Upper lobe of right lung (tissue), 1 donor: ENCODE measurements around the gene CDC14A. TPM values are rescaled to one million over a fixed set of nuclear protein-coding genes. Genes with fewer than 3 reads are reported as not detected.
A peak's percentile ranks its signal among the peaks of the same experiment; 100 is the strongest.

ENCODE experiments used
- ATAC-seq: fragments of 200-7000 bp; cut with Tn5 transposase; one replicate; pipeline ENCODE4 v1.9.1; 2020; ENCODE audit warnings: mild to moderate bottlenecking, moderate library complexity
- DNase-seq: peaks from one replicate; pipeline ENCODE4 v3.0.0-alpha.2; 2020
- H3K27ac ChIP-seq: fragments of 200-600 bp; one replicate; pipeline ENCODE4 v1.8.0; 2022
- H3K27me3 ChIP-seq: fragments of 200-600 bp; one replicate; pipeline ENCODE4 v1.8.0; 2022; ENCODE audit warnings: mild to moderate bottlenecking
- H3K36me3 ChIP-seq: fragments of 200-600 bp; one replicate; pipeline ENCODE4 v1.8.0; 2022
- H3K4me1 ChIP-seq: fragments of 200-600 bp; one replicate; pipeline ENCODE4 v1.8.0; 2022
- H3K4me3 ChIP-seq: fragments of 200-600 bp; one replicate; pipeline ENCODE4 v1.8.0; 2022; ENCODE audit warnings: mild to moderate bottlenecking
- H3K9me3 ChIP-seq: fragments of 200-600 bp; one replicate; pipeline ENCODE4 v1.8.0; 2022
- intact Hi-C: fragments of 100-400 bp; cut with DNase I; formaldehyde crosslinking; loops from one replicate; pipeline ENCODE4 v1.11.0; 2022
- total RNA-seq: library from RNA; stranded (reverse); fragmentation: NEBNext Ultra II Directional; extraction: Animal tissue kit (Norgen Biotek cat#: 25700); gene quantifications from one replicate; pipeline ENCODE4 v1.2.1, GENCODE V29; 2021
- TF ChIP-seq, protein P1 (sequence below): fragments of 200-600 bp; IDR thresholded peaks from one replicate; pipeline ENCODE4 v1.8.0; 2022; ENCODE audit warnings: antibody characterized with exemption
- donor health status: DM: no; HTN: yes; CAD: no; lungs with severe emphysema.

CDC14A gene
- total RNA-seq, 1 donor from 2014 or later = 12.0 TPM

GRCh38 chr1:100353071-100353801 is 930 bp downstream of the CDC14A start:
- Histone ChIP-seq H3K27me3 (no peaks in the 10 kb centered on the region), H3K4me3 (peak overlapping the region; percentile 83), H3K9me3 (no peaks in the 10 kb centered on the region), H3K36me3 (no peaks in the 10 kb centered on the region), H3K4me1 (peaks cover 13% of the 10 kb centered on the region), H3K27ac (peak overlapping the region; percentile 91)
- intact Hi-C loops = no loop called here
- ATAC-seq (peak; percentile 2), DNase-seq (peak; percentile 69)
- TF ChIP-seq, protein P1, sequence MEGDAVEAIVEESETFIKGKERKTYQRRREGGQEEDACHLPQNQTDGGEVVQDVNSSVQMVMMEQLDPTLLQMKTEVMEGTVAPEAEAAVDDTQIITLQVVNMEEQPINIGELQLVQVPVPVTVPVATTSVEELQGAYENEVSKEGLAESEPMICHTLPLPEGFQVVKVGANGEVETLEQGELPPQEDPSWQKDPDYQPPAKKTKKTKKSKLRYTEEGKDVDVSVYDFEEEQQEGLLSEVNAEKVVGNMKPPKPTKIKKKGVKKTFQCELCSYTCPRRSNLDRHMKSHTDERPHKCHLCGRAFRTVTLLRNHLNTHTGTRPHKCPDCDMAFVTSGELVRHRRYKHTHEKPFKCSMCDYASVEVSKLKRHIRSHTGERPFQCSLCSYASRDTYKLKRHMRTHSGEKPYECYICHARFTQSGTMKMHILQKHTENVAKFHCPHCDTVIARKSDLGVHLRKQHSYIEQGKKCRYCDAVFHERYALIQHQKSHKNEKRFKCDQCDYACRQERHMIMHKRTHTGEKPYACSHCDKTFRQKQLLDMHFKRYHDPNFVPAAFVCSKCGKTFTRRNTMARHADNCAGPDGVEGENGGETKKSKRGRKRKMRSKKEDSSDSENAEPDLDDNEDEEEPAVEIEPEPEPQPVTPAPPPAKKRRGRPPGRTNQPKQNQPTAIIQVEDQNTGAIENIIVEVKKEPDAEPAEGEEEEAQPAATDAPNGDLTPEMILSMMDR = no peak

DNA sequence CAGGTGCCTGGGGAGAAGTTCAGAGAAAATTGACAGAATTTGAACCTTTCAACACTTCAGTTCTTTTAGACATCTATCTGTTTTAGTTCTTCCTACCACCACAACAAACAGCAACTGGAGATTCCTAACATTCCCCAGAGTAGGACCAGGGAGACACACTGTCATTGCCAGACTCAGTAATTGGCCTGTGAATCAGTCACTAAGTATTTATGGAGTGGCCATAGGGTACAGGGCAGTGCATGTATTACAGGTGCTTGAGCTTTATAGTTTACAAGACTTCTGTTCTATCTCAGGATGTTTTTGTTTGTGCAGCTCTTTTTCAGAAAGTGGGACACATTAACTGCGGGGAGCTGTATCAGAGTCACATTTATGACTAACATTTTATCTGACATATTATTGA is 1.7 kb downstream of the CDC14A start:
- Histone ChIP-seq H3K36me3 (no peaks in the 10 kb centered on the region), H3K9me3 (no peaks in the 10 kb centered on the region), H3K27me3 (no peaks in the 10 kb centered on the region), H3K27ac (no peak overlapping the region), H3K4me1 (peaks cover 13% of the 10 kb centered on the region), H3K4me3 (peak overlapping the region; percentile 83)
- ATAC-seq (no peak), DNase-seq (no peak)
- TF ChIP-seq, protein P1 = no peak
- intact Hi-C loops = no loop called here

- ATAC-seq (peak; percentile 21), DNase-seq (no peak)
- Histone ChIP-seq H3K4me3 (peak overlapping the region; percentile 83), H3K36me3 (no peaks in the 10 kb centered on the region), H3K9me3 (no peaks in the 10 kb centered on the region), H3K27me3 (no peaks in the 10 kb centered on the region), H3K27ac (no peak overlapping the region), H3K4me1 (peaks cover 13% of the 10 kb centered on the region)
- intact Hi-C loops = no loop called here
- TF ChIP-seq, protein P1 = no peak
Measured at GRCh38 chr1:100354971-100355394, 2.7 kb downstream of the CDC14A start.

GRCh38 chr1:100358210-100358609 is 5.9 kb downstream of the CDC14A start:
- Histone ChIP-seq H3K4me1 (peaks cover 25% of the 10 kb centered on the region), H3K9me3 (no peaks in the 10 kb centered on the region), H3K27me3 (no peaks in the 10 kb centered on the region), H3K36me3 (no peaks in the 10 kb centered on the region), H3K27ac (no peak overlapping the region), H3K4me3 (no peak overlapping the region)
- TF ChIP-seq, protein P1 = peak; percentile 29
- intact Hi-C loops = no loop called here
- no peak for ATAC-seq
- DNase-seq = no peak

DNA sequence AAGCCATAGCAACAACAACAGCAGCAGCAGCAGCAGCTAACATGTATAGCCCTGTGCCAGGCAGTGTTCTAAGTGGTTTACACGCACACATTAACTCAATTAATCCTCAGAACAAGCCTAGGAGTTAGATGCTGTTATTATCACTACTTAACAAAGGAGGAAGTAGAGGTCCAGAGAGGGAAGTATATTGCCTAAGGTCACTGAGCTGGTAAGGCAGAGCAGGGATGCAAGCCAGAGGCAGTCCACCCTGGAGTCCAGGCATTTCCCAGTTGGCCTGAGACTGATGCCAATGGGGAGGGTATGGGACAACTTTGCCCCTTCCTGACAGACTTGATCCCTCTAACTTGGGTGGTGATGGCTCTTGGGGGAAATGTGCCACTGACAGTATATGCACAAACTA is 6.8 kb downstream of the CDC14A start:
- peak; percentile 74 for ATAC-seq

More for the DNA sequence above, 6.8 kb downstream of the CDC14A start:
- H3K36me3 ChIP-seq = no peaks in the 10 kb centered on the region
- no peak overlapping the region for H3K4me3 ChIP-seq
- intact Hi-C loops = no loop called here
- no peaks in the 10 kb centered on the region for H3K9me3 ChIP-seq
- H3K4me1 ChIP-seq = peaks cover 25% of the 10 kb centered on the region
- H3K27ac ChIP-seq = no peak overlapping the region
- no peaks in the 10 kb centered on the region for H3K27me3 ChIP-seq
- DNase-seq = no peak
- TF ChIP-seq, protein P1 = no peak
